Measurements from ENCODE around the gene NRROS.

NRROS gene

DNA sequence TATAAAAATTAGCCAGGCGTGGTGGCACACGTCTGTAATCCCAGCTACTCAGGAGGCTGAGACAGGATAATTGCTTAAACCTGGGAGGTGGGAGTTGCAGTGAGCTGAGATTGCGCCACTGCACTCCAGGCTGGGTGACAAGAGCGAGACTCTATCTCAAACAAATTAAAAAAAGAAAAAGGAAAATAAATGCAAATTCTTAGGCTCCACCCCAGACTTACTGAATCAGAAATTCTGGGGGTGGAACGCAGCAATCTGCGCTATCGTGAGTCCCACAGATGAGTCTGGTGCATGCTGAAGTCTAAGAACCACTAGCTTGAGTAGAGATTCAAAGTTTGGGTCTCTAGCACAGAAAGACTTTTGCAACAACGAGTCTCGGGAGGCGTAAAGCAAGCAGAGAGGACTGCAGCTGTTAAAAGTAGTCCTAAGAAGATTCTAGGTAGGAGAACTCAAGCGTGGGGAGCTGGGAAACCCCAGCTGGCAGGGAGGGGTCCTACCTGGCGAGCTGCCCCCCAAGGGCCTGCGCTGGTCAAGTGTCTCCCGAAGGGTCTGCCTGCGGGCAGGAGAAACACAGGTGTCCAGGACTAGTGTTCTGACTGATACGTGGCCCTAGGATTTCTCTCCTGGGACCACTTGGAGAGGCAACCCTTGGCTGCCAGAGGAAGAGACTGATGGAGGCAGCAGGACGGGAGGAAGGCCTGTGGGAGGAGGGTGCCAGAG lies 50.6 kb downstream of the NRROS start:
- DNase-seq = no peak

DNA sequence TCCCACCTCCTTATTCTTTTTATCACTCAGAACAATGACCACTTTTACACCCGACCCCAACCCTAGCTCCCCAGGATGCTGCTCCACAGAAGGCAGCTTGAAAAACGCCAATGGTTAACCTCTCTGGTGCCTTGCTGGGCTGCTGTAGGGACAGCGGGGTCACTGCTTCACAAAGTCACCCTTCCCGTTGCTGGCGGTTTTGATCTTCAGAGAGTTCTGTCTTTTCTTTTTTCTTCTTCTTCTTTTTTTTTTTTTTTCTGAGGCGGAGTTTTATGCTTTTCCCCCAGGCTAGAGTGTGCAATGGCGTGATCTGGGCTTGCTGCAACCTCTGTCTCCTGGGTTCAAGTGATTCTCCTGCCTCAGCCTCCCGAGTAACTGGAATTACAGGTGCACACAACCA lies 51.9 kb downstream of the NRROS start:
- no peak for DNase-seq

DNA sequence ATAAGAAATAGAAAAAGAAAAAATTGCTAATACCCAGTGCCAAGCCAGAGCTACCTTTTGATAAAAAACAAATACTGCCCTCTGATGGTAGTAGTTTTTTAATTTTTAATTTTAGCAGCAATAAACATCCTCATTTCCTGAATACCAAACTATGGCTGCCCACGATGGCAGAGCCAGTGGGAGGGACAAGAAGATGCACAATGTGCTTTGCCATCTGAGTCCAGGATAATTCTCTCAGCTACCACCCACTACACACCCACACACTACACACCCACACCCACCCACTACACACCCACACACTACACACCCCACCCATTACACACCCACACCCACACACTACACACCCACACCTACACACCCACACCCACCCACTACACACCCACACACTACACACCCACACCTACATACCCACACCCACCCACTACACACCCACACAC lies 54.7 kb downstream of the NRROS start:
- no peak for DNase-seq

DNA sequence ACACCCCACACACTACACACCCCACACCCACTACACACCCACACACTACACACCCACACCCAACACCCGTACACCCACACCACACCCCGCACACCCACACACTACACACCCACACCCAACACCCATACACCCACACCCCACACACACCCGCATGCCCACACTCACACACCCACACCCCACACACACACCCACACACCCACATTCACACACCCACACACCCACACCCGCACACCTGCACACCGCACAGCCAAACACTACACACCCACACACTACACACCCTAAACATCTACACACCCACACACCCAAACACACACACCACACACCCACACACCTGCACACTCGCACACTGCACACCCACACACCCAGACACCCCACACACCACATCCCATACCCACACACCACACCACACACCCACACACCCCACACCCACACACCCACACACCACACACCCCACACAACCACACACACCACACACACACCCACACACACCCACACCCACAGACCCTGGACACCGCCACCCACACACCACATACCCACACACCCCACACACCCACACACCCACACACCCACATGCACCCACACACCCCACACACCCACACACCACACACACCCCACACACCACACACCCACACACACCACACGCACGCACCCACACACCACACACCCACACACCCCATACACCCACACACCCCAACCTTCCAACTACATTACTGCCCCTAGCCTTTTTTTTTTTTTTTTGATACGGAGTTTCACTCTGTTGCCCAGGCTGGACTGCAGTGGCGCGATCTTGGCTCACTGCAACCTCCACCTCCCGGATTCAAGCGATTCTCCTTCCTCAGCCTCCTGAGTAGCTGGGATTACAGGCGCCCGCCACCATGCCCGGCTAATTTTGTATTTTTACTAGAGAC lies 55.7 kb downstream of the NRROS start:
- no peak for DNase-seq

DNA sequence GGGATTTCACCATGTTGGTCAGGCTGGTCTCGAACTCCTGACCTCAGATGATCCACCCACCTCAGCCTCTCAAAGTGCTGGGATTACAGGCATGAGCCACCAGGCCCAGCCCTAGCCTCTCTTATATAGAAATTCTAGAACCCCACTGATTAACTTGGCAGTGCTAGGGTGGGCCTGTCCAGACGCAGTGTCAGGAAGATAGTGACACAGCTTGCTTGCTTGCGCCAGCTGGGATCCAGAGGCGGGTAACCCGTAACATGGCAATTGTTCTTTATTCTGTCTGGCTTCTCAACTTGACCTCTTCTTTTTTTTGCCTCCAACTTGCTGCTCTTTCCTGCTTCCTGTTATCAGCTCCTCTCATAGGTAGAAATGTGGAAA lies 56.3 kb downstream of the NRROS start:
- DNase-seq = no peak

DNA sequence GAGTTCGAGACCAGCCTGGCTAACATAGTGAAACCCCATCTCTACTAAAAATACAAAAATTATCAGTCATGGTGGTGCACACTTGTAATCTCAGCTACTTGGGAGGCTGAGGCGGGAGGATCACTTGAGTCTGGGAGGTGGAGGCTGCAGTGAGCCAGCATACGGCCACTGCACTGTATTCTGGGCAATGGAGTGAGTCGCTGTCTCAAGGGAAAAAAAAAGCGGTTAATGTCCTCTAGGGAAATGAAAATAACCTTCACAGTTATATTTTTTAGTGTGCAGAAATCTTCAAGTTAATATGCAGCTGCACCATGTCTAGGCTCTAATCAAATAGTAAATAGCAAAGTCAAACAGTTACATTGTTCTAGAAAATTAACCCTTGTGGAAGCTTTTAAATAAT lies 57.8 kb downstream of the NRROS start:
- DNase-seq = no peak

DNA sequence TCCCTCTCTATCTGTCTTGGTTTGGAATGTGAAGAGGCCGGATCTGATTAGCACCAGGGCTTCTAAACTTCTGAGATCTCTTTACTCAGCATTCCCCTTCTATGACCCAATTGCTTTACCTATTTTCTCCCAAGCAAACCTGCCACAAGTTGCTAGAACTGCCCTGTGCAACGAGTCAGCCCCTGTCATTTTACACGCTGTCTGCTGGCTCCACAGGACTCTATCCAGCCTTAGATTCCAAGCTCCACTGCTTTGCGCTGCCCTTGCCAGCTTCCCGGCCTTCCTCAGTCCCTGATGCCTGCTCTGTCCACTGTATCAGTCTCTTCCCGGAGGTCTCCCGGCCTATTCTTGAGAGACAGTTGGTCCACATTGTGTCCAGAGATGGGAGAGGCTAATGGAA lies 60.3 kb downstream of the NRROS start:
- DNase-seq = no peak

DNA sequence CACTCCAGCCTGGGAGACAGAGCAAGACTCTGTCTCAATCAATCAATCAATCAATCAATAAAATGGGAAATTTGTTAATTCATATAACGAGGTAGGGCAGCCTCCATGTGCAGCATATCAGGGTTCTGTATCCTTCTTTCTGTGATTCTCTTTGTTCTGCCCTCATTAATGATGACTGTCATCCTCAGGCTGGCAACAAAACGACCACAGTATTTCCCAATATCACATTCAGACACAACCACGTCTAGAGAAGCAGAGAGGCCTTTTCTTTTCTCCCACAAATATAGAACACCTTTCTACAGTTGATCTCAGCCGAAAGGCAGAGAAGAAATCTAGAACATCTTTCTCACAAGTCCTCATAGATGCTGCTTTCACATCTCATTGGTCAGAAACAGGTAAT lies 61.3 kb downstream of the NRROS start:
- no peak for DNase-seq

DNA sequence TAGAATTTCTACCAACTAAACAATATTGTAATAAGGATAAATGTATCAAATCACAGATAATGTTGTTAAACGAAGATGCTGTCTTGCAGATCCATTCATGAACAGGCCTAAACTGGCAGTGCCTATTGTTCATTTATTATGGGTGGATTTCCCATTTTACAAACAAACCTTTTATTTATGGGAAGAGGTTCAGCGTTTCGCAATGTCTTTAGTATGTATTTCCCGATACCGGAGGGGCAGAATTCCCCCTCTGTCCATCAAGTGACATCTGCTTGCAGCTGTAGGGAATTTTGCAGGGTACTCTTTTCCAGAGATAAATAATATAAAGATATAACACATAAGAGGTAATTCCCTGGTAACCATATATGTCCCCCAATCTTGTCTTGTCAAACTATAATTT lies 66.8 kb downstream of the NRROS start:
- DNase-seq = no peak

DNA sequence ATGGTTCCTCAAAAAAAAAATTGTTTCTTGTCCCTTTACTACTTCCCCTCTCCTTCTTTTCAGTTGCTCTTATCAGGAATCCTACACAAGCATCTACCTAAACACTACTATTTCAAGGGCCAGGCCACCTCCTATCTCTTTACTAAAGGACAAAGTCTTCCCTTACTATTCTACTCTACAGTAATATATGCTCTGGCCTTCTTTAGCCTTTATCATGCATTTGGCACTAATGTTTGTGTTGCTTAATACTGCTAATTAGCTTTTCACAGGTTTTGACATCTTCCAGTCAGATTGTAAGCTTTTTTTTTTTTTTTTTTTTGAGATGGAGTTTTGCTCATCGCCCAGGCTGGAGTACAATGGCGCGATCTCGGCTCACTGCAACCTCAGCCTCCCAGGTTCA lies 67.2 kb downstream of the NRROS start:
- DNase-seq = no peak

DNA sequence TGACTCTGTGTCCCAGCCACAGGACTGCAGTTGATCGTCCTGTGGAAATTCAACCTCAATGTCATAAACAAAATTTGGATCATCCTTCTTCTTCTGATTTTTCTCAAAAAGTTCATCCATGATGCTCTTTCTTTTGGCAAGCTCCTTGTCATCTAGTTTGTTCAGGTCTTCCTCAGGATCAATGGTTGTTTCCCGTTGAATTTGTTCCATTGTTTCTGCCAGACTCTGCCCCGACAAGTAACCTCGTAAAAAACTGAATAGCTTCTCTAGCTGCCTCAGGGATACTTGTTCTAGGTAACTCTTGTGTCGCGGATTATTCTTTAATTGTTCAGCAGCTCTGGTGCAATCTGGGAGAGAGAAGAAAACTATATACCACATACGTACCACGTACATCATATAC lies 68.1 kb downstream of the NRROS start:
- DNase-seq = no peak

DNA sequence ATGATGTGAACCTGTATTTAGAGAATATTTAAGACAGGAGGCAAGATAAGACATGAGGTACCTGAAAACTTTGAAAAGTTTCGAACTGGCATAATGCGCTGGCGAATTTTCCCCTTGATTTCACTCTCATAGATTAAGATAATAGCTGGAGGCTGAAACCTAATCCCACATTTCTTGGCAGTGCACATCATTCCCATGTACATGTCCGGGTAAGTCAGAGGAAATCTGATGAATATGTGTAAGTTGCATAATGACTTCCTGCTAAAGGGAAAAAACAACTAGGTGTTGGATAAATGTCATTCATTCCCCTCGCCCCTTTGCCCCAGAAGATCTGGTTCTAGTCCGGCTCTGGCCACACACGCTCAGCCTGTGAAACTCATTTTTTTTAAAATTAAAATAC lies 69.0 kb downstream of the NRROS start:
- DNase-seq = no peak
